Ascending aorta (tissue), 2 donors: ENCODE results near the gene EXD2. TPM values are rescaled to one million over a fixed set of nuclear protein-coding genes. Genes with fewer than 3 reads are reported as not detected.

Source experiments
- DNase-seq, 2 donors: peaks; one replicate each; pipeline ENCODE4 v3.0.0-alpha.2; 2019; ENCODE audit warnings: low spot score in 2 of 2
- H3K27ac ChIP-seq, 2 donors: fragments of 200-600 bp; sonication (generic); one replicate each; pipeline ENCODE4 v1.5.1; 2016 to 2017; ENCODE audit warnings: mild to moderate bottlenecking in 1 of 2
- H3K27me3 ChIP-seq: fragments of 200-600 bp; sonication (generic); one replicate; pipeline ENCODE4 v1.5.1; 2017
- H3K36me3 ChIP-seq, 2 donors: fragments of 200-600 bp; sonication (generic); one replicate each; pipeline ENCODE4 v1.5.1; 2016
- H3K4me1 ChIP-seq, 2 donors: fragments of 200-600 bp; sonication (generic); one replicate each; pipeline ENCODE4 v1.5.1; 2016 to 2017; ENCODE audit warnings: mild to moderate bottlenecking in 1 of 2
- H3K4me3 ChIP-seq, 2 donors: fragments of 200-600 bp; sonication (generic); one replicate each; pipeline ENCODE4 v1.5.1; 2016 to 2017; ENCODE audit warnings: mild to moderate bottlenecking in 1 of 2
- H3K9me3 ChIP-seq, 2 donors: fragments of 200-600 bp; sonication (generic); one replicate each; pipeline ENCODE4 v1.5.1; 2016
- CTCF ChIP-seq, 3 experiments: fragments of 200-600 bp in 2 of 3; fragments of 450-650 bp in 1 of 3; sonication (generic) in 2 of 3; IDR thresholded peaks; one replicate each; pipeline ENCODE4 v1.5.1; 2016 to 2019; ENCODE audit warnings: antibody characterized with exemption in 3 of 3, mild to moderate bottlenecking in 1 of 3, moderate library complexity in 1 of 3
- intact Hi-C: fragments of 100-400 bp; cut with DNase I; formaldehyde crosslinking; loops from one replicate; pipeline ENCODE4 v1.15.1; 2023
- total RNA-seq: library from RNA; depleted of rRNA; stranded (reverse); fragments of >200 nt; gene quantifications from one replicate; pipeline ENCODE4 v1.1.0, GENCODE V29; 2016

Gene EXD2
- total RNA-seq, 1 donor from 2014 or later: 17.2 TPM

GRCh38 chr14:69226178-69226577, 34.9 kb downstream of the EXD2 start:
- H3K27me3 ChIP-seq: no peaks in the 10 kb centered on the region
- TF ChIP-seq CTCF (IDR thresholded peaks at IDR 0.05): no peak
- peaks cover 14 to 34% of the 10 kb centered on the region in 2 donors for H3K36me3 ChIP-seq
- intact Hi-C loops: no loop called here
- no peak overlapping the region for H3K27ac ChIP-seq
- no peak for DNase-seq
- H3K4me3 ChIP-seq: no peak overlapping the region
- no peaks in the 10 kb centered on the region for H3K9me3 ChIP-seq
- H3K4me1 ChIP-seq: no peaks in the 10 kb centered on the region

GRCh38 chr14:69226736-69227135, 35.4 kb downstream of the EXD2 start:
- DNase-seq: no peak
- peaks cover 18 to 39% of the 10 kb centered on the region in 2 donors for H3K36me3 ChIP-seq
- no peaks in the 10 kb centered on the region for H3K27me3 ChIP-seq
- H3K9me3 ChIP-seq: no peaks in the 10 kb centered on the region
- intact Hi-C loops: no loop called here
- H3K27ac ChIP-seq: no peak overlapping the region
- no peaks in the 10 kb centered on the region for H3K4me1 ChIP-seq
- TF ChIP-seq CTCF (IDR thresholded peaks at IDR 0.05): no peak
- H3K4me3 ChIP-seq: no peak overlapping the region

- intact Hi-C loops: no loop called here
- no peak for TF ChIP-seq CTCF (IDR thresholded peaks at IDR 0.05)
- no peaks in the 10 kb centered on the region for H3K27me3 ChIP-seq
- no peak for DNase-seq
- no peaks in the 10 kb centered on the region for H3K9me3 ChIP-seq
- H3K36me3 ChIP-seq: peaks cover 35 to 67% of the 10 kb centered on the region in 2 donors
- H3K27ac ChIP-seq: no peak overlapping the region
- no peaks in the 10 kb centered on the region for H3K4me1 ChIP-seq
- no peak overlapping the region for H3K4me3 ChIP-seq
Measured at GRCh38 chr14:69231486-69231885, 40.2 kb downstream of the EXD2 start.

GRCh38 chr14:69232388-69232787, 41.1 kb downstream of the EXD2 start:
- no peak for DNase-seq
- TF ChIP-seq CTCF (IDR thresholded peaks at IDR 0.05): no peak
- H3K4me1 ChIP-seq: no peaks in the 10 kb centered on the region
- H3K4me3 ChIP-seq: no peak overlapping the region
- no peaks in the 10 kb centered on the region for H3K9me3 ChIP-seq
- H3K27ac ChIP-seq: no peak overlapping the region
- no peaks in the 10 kb centered on the region for H3K27me3 ChIP-seq
- intact Hi-C loops: no loop called here
- H3K36me3 ChIP-seq: peaks cover 44 to 76% of the 10 kb centered on the region in 2 donors

- Histone ChIP-seq H3K9me3 (no peaks in the 10 kb centered on the region), H3K4me1 (no peaks in the 10 kb centered on the region), H3K36me3 (peaks cover 56 to 87% of the 10 kb centered on the region in 2 donors), H3K27ac (no peak overlapping the region), H3K4me3 (no peak overlapping the region), H3K27me3 (no peaks in the 10 kb centered on the region)
- no peak for TF ChIP-seq CTCF (IDR thresholded peaks at IDR 0.05)
- intact Hi-C loops: no loop called here
- DNase-seq: no peak
Measured at GRCh38 chr14:69234106-69234505, 42.8 kb downstream of the EXD2 start.

GRCh38 chr14:69235708-69236107, 44.4 kb downstream of the EXD2 start:
- no peak overlapping the region for H3K4me3 ChIP-seq
- H3K36me3 ChIP-seq: peaks cover 58 to 84% of the 10 kb centered on the region in 2 donors
- H3K9me3 ChIP-seq: no peaks in the 10 kb centered on the region
- no peaks in the 10 kb centered on the region for H3K4me1 ChIP-seq
- no peak overlapping the region for H3K27ac ChIP-seq
- DNase-seq: no peak
- H3K27me3 ChIP-seq: no peaks in the 10 kb centered on the region
- intact Hi-C loops: no loop called here
- no peak for TF ChIP-seq CTCF (IDR thresholded peaks at IDR 0.05)
